Muscle layer of duodenum (tissue), 2 donors: ENCODE results near the gene ZDHHC9.

Experiments
- H3K27ac ChIP-seq: one replicate; pipeline ENCODE4 v1.7.0; 2013; ENCODE audit warnings: mild to moderate bottlenecking, low read length
- H3K27me3 ChIP-seq: one replicate; pipeline ENCODE4 v1.7.0; 2013; ENCODE audit warnings: low read depth, mild to moderate bottlenecking, control low read depth, low read length
- H3K36me3 ChIP-seq, 2 donors: one replicate each; pipeline ENCODE4 v1.7.0; 2013; ENCODE audit warnings: low read length in 2 of 2, control low read depth in 1 of 2, mild to moderate bottlenecking in 1 of 2; ENCODE audit not compliant: insufficient read depth in 2 of 2, control insufficient read depth in 1 of 2
- H3K4me1 ChIP-seq, 2 donors: one replicate each; pipeline ENCODE4 v1.7.0; 2013; ENCODE audit warnings: low read length in 2 of 2, mild to moderate bottlenecking in 2 of 2, control low read depth in 1 of 2, moderate library complexity in 1 of 2; ENCODE audit not compliant: insufficient read depth in 2 of 2, control insufficient read depth in 1 of 2
- H3K4me3 ChIP-seq, 2 donors: one replicate each; pipeline ENCODE4 v1.7.0; 2013; ENCODE audit warnings: low read length in 2 of 2, low read depth in 1 of 2, mild to moderate bottlenecking in 1 of 2
- H3K9me3 ChIP-seq, 2 donors: one replicate each; pipeline ENCODE4 v1.7.0; 2013; ENCODE audit warnings: low read length in 2 of 2, control low read depth in 1 of 2, mild to moderate bottlenecking in 1 of 2; ENCODE audit not compliant: control insufficient read depth in 1 of 2
- donor health status: healthy.

The ZDHHC9 gene

GRCh38 chrX:129772796-129773431 is 70.8 kb downstream of the ZDHHC9 start:
- Histone ChIP-seq H3K4me1 (peaks cover 0 to 5% of the 10 kb centered on the region in 2 donors), H3K4me3 (no peak overlapping the region), H3K27me3 (no peaks in the 10 kb centered on the region), H3K36me3 (no peaks in the 10 kb centered on the region), H3K9me3 (no peaks in the 10 kb centered on the region), H3K27ac (peak overlapping the region; percentile 75)

DNA sequence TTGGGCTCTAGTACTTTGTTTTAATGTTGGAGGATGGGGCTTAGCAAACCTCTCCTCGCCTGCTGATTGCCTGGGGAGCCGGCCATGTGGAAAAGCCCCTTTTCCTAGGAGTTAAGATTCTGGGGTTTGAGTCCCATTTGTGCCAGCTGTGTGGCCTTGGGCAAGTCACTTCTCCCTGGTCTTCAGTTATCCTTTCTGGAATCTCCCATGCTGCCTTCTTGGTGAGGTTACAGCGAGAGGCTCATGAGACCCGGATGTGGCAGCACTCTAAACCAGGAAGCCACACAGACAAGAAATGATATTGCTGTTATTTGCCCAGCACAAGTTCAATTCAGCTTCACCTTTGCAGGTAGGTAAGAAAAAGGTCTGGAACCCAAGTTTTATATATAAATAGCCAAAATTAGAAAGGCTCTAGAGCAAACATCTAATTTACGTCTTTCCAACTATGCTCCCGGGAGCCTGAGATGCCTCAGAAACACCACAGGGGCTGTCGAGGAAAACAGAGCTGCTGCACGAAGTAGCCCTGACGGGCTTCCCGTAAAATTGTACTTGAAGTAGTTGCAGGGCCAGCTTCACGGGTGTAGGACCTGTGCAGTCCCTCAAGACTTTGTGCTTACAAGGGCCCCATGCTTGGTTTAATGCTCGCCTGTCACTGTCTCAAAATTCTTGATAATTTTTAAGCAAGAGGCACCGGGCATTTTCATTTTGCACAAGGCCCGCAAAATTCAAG is 72.3 kb downstream of the ZDHHC9 start:
- H3K27ac ChIP-seq, result no peak overlapping the region
- no peak overlapping the region for H3K4me3 ChIP-seq
- H3K4me1 ChIP-seq, result no peaks in the 10 kb centered on the region
- H3K9me3 ChIP-seq, result no peaks in the 10 kb centered on the region
- H3K27me3 ChIP-seq, result no peaks in the 10 kb centered on the region
- no peaks in the 10 kb centered on the region for H3K36me3 ChIP-seq

GRCh38 chrX:129769467-129770154 is 74.1 kb downstream of the ZDHHC9 start:
- no peak overlapping the region for H3K27ac ChIP-seq
- H3K9me3 ChIP-seq, result no peaks in the 10 kb centered on the region
- no peaks in the 10 kb centered on the region for H3K4me1 ChIP-seq
- no peaks in the 10 kb centered on the region for H3K27me3 ChIP-seq
- no peaks in the 10 kb centered on the region for H3K36me3 ChIP-seq
- H3K4me3 ChIP-seq, result no peak overlapping the region

DNA sequence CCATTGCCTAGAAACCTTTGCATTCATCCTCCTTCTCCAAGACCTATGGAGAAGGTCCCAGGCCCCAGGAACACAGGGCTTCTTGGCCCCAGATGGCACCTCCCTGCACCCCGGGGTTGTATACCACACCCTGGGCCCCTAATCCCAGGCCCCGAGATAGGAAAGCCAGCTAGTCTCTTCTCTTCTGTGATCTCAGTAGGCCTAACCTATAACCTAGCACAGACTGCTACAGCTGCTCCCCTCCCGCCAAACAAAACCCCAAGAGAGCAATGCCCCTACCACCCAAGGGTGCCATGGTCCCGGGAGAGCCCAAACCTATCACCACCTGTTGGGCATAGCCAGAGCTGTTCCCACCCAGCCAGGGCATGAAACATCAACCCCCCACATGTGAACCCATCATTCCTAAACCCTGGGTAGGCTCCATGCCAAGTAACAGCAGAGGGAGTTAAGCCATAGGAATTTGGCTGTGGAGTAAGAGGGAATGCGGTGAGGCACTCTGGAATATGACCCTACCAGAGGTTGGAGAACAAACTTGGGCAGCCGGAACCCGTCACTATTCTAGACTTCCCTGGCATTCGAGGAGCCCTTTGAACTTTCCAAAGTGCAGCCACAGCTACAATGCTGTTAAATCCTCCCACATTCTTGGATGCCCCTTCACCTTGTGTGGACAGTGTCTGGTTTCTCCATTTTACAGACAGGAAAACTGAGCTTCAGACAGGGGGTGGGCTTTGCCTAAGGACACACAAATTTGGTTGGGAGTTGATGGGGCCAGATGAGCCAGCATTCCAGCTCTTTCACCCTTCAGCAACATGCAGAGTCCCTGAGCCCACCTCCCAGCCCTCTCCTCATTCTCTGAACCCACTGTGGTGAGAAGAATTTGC is 74.9 kb downstream of the ZDHHC9 start:
- no peak overlapping the region for H3K4me3 ChIP-seq
- H3K27ac ChIP-seq, result no peak overlapping the region
- H3K27me3 ChIP-seq, result no peaks in the 10 kb centered on the region
- H3K36me3 ChIP-seq, result no peaks in the 10 kb centered on the region
- no peaks in the 10 kb centered on the region for H3K4me1 ChIP-seq
- no peaks in the 10 kb centered on the region for H3K9me3 ChIP-seq

DNA sequence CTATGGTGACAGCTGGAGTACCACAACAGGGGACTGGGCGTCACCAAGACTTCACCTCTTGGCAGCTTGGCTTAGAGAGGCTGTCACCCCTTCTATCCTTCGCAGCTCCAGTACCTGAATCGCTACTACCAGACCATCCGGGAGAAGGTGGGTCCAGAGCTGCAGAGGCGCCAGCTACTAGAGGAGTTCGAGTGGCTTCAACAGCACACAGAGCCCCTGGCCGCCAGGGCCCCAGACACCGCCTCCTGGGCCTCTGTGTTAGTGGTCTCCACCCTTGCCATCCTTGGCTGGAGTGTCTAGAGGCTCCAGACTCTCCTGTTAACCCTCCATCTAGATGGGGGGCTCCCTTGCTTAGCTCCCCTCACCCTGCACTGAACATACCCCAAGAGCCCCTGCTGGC is 75.5 kb downstream of the ZDHHC9 start:
- Histone ChIP-seq H3K27me3 (no peaks in the 10 kb centered on the region), H3K27ac (no peak overlapping the region), H3K9me3 (no peaks in the 10 kb centered on the region), H3K4me1 (no peaks in the 10 kb centered on the region), H3K36me3 (no peaks in the 10 kb centered on the region), H3K4me3 (no peak overlapping the region)

GRCh38 chrX:129763666-129764065 is 80.0 kb downstream of the ZDHHC9 start:
- no peak overlapping the region for H3K27ac ChIP-seq
- no peaks in the 10 kb centered on the region for H3K4me1 ChIP-seq
- H3K4me3 ChIP-seq, result no peak overlapping the region
- H3K36me3 ChIP-seq, result no peaks in the 10 kb centered on the region
- H3K27me3 ChIP-seq, result no peaks in the 10 kb centered on the region
- no peaks in the 10 kb centered on the region for H3K9me3 ChIP-seq

DNA sequence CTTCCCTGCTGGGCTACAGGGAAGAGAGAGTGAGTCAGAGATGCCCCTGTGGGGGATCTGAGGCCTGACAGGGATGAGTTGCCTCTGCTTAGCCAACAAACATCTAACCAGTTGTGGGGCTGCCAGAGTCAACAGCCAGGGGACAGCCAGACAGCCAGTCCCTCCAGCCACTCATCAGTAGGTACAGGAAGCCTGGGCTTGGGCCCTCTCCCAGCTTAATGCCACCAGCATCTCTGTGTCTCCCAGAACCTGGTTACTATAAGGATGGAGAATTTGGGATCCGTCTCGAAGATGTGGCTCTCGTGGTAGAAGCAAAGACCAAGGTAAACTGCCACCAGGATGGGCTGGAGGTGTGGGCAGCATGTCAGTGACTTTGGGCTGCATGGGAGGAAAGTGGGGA is 81.2 kb downstream of the ZDHHC9 start:
- H3K27me3 ChIP-seq, result no peaks in the 10 kb centered on the region
- H3K36me3 ChIP-seq, result no peaks in the 10 kb centered on the region
- no peaks in the 10 kb centered on the region for H3K9me3 ChIP-seq
- no peaks in the 10 kb centered on the region for H3K4me1 ChIP-seq
- H3K27ac ChIP-seq, result no peak overlapping the region
- no peak overlapping the region for H3K4me3 ChIP-seq

DNA sequence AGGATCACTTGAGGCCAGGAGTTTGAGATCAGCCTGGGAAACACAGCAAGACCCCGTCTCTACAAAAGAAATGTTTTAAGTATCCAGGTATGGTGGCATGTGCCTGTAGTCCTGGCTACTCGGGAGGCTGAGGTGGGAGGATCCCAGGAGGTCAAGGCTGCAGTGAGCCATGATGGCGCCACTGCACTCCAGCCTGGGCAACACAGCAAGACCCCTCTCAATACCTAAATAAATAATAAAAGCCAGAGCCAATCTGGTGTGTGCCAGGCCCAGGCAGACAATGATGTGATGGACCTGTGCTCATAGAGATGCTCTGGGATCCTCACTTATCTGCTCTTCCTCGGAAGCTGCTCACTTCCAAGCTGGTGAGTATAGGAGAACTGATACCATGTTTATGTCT is 82.1 kb downstream of the ZDHHC9 start:
- Histone ChIP-seq H3K36me3 (no peaks in the 10 kb centered on the region), H3K4me3 (no peak overlapping the region), H3K27me3 (no peaks in the 10 kb centered on the region), H3K9me3 (no peaks in the 10 kb centered on the region), H3K4me1 (no peaks in the 10 kb centered on the region), H3K27ac (no peak overlapping the region)

DNA sequence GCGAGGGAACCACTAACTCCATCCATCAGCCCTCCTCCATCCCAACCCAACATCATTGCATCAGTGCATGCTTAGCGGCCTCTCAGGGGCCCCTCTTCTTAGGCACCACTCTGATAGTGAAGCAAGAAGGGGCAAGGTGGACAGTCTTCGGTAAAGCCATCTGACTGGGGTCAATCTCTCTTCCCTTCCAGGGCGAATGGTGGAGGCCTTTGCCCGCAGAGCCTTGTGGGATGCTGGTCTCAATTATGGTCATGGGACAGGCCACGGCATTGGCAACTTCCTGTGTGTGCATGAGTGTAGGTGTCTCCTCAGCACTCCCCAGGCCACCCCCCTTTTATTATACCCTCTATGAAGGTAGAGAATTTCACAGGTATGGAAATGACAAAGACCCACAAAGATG is 82.7 kb downstream of the ZDHHC9 start:
- Histone ChIP-seq H3K4me1 (no peaks in the 10 kb centered on the region), H3K27me3 (no peaks in the 10 kb centered on the region), H3K4me3 (no peak overlapping the region), H3K27ac (no peak overlapping the region), H3K36me3 (no peaks in the 10 kb centered on the region), H3K9me3 (no peaks in the 10 kb centered on the region)

GRCh38 chrX:129760155-129760554 is 83.5 kb downstream of the ZDHHC9 start:
- no peaks in the 10 kb centered on the region for H3K9me3 ChIP-seq
- H3K27ac ChIP-seq, result no peak overlapping the region
- H3K4me3 ChIP-seq, result no peak overlapping the region
- H3K27me3 ChIP-seq, result no peaks in the 10 kb centered on the region
- no peaks in the 10 kb centered on the region for H3K4me1 ChIP-seq
- H3K36me3 ChIP-seq, result no peaks in the 10 kb centered on the region

DNA sequence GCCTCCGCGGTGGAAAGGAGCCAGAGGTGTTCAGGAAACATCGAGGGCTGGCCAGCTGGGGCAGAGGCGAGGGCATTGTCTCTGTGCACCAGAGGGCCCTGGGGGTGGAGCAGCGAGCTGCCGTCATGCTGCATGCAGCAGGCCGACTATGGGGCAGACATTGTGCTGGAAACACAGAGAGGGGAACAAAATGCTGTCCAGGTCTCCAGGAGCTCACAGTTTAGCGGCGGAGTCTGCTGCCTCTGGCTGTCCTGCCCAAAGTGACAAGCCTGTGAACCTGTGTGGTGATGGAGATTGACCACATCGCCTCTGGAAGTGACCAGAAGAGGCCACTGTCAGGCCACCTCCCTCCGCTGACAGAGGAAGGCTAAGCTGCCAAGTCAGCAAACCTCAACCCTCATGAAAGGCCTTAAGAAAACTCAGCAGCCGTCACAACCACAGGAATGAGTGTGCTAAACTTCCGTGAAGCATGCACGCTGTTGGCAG is 84.1 kb downstream of the ZDHHC9 start:
- Histone ChIP-seq H3K36me3 (no peaks in the 10 kb centered on the region), H3K4me1 (no peaks in the 10 kb centered on the region), H3K27me3 (no peaks in the 10 kb centered on the region), H3K4me3 (no peak overlapping the region), H3K27ac (no peak overlapping the region), H3K9me3 (no peaks in the 10 kb centered on the region)
